Activated CD4-positive, alpha-beta T cell treated with anti-CD3 and anti-CD28 coated beads, Interleukin-2, Interleukin-6, amounts not matched to agents 100 ng/mL and 50 ng/mL, durations not matched to agents 16 hours and 8 hours (primary cell): Measurements from ENCODE around the gene NPW.

Source experiments
- DNase-seq: peaks from one replicate; pipeline ENCODE4 v3.0.0-alpha.2; 2020

The NPW gene

DNA sequence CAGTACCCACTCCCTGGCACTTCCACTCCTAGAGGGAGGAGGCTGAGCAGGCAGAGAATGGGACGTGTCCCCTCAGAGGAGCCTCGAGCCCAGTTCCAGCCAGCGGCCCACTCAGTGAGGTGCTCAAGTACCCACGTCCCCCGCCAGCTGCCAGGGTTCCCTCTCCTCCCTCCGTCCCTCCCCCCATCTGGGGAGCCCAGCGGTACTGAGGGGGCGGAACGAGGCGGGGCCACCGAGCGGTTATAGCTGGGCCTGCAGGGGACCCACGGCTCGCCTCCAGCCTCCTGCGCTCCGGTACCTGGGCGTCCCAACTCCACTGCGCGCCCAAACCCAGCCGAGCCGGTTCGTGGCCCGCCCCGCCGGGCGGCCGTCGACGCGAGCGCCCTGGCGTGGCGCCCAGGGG lies at the start of gene NPW:
Gene NPW, plus strand, starts transcription at position 268 of the 403 bp plus-strand sequence.
- no peak for DNase-seq

DNA sequence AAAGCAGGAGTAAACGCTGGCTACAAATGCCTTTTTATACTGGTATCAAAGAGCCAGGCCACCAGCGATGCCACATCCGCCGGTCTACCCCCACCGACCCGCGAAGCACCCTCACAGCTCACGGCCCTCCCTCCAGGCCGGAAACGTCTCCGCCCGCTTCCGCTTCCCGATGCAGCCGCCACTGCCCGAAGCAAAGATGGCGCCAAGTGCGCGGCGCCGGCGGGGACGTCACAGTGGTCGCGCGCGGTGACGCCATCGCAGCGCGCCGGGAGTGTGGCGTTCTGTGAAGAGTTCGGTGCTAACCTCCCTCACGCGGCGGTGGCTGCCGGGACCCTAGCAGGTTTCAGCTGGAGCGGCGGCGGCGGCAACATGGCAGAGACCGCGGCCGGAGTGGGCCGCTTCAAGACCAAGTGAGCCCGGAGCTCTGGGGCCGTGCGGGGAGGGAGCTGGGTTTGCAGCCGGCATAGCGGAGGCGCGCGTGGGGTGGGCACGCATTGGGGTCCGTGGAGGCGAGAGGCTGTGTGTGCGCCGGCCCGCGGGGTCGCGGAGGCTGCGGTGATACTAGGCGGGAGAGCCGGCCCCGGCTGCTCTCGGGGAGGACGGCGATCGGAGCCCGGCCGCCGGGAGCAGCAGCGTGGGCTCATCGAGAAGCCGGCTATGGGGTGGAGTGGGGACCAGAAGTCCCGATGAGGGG lies 47.6 kb upstream of the NPW start, which contains the start of gene TBL3:
Gene TBL3, plus strand, starts transcription at position 258 of the 694 bp plus-strand sequence. Its CDS starts 112 bp downstream, at position 370.
- peak; percentile 98 for DNase-seq

DNA sequence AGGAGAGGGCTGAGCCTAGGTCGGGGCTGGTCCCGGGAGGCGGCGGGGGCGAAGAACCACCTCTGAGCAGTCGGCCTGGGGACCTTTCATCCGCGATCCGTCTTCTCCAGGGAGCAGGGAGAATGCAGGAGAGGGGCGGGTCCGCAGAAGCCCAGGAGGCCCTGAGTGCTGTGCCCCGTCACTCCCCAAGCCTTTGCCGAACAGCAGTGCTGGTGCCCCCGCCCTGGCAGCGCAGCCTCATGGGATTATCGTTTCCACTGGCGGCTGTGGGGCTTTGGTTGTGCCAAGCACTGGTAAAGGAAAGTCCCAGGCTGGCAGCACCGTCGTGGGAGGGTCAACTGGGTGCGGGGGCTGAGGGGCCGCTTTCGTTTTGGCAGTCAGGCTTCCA lies 47.1 kb upstream of the NPW start:
- DNase-seq, result no peak

DNA sequence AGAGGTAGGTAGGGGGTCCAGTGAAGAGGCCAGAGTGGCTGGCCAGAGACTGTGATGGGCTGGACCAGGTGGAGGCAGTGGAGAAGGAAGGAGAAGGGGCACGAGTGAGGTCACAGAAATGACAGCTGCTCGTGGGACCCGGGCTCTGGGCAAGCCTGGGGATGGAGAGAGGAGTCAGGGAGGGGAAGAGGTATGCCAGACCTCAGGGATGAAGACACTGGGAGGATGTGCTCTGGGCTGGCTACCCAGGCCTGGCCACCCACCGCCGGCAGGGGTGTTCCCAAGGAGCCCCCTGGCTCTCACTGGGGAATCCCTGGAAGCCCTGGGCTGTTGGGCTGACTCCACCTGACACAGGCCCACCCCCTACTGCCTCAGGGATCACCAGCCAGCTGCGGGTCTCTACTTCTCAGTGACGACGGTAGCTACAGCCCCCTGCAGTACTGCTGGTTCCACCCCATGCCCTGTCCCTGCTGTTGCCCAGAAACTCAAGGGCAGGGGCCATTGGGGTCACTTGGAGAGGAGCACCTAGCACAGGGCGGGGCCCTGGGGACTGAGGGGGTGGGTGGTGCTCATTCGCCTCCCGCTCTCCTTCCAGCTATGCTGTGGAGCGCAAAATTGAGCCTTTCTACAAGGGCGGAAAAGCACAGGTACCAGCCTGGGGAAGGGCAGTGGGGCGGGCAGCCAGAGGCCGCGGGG lies 46.0 kb upstream of the NPW start:
- DNase-seq, result no peak

DNA sequence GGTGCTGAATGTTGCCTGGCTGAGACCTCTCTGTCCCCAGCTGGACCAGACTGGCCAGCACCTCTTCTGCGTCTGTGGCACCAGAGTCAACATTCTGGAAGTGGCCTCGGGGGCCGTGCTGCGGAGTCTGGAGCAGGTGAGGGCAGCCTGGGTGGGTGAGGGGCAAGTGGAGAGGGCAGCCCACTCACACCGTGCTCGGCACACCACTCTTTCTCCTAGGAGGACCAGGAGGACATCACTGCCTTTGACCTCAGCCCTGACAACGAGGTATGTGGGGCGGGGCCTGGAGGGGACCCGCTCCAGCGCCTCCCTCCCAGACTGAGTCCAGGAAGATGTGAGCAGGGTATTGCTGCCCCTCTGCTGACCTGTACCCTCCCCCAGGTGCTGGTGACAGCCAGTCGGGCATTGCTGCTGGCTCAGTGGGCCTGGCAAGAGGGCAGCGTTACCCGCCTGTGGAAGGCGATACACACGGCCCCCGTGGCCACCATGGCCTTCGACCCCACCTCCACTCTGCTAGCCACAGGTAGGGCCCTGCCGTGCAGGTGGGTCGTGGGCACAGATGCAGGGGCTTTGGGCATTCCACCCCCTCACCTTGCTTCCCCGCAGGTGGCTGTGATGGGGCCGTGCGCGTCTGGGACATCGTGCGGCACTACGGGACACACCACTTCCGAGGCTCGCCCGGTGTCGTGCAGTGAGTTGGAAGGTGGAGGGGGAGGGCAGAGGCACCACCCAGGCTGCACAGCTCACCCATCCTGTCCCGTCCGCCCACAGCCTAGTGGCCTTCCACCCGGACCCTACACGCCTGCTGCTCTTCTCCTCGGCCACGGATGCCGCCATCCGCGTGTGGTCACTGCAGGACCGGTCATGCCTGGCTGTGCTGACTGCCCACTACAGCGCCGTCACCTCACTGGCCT lies 45.2 kb upstream of the NPW start:
- DNase-seq, result no peak

DNA sequence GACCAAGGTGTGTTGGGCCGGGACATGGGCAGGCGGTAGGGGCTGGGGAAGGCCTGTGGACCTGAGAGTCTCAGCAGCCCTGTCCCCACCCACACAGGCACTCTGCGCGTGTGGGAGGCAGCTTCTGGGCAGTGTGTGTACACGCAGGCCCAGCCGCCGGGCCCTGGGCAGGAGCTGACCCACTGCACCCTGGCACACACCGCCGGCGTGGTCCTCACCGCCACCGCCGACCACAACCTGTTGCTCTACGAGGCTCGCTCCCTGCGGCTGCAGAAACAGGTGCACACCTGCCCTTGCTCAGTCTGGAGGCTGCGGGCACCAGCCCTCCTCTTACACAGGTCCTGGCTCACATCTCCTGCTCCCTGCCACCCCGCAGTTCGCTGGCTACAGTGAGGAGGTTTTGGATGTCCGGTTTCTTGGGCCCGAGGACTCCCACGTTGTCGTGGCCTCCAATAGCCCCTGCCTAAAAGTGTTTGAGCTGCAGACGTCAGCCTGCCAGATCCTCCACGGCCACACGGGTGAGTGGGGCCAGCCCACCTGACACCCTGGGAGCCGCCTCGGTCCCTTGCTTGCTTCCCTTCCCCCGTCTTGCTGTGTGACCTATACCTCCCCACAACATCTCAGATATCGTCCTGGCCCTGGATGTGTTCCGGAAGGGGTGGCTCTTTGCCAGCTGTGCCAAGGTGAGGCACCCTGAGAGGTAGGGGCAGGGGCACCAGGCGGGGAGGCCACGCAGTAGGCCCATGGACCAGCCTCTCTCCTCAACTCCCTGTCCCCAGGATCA lies 44.0 kb upstream of the NPW start:
- no peak for DNase-seq

DNA sequence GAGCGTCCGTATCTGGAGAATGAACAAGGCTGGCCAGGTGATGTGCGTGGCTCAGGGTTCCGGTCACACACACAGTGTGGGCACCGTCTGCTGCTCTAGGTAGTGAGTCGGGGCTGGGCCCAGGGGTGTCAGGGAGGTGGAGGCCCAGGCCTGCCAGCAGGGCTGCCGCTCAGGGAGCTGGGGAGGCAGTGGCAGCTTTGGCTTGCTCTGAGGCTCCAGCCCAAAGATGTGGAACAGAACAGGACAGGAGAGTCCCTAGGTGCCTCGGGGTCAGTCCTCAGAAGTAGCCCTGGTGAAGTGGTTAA lies 43.4 kb upstream of the NPW start:
- DNase-seq, result no peak

DNA sequence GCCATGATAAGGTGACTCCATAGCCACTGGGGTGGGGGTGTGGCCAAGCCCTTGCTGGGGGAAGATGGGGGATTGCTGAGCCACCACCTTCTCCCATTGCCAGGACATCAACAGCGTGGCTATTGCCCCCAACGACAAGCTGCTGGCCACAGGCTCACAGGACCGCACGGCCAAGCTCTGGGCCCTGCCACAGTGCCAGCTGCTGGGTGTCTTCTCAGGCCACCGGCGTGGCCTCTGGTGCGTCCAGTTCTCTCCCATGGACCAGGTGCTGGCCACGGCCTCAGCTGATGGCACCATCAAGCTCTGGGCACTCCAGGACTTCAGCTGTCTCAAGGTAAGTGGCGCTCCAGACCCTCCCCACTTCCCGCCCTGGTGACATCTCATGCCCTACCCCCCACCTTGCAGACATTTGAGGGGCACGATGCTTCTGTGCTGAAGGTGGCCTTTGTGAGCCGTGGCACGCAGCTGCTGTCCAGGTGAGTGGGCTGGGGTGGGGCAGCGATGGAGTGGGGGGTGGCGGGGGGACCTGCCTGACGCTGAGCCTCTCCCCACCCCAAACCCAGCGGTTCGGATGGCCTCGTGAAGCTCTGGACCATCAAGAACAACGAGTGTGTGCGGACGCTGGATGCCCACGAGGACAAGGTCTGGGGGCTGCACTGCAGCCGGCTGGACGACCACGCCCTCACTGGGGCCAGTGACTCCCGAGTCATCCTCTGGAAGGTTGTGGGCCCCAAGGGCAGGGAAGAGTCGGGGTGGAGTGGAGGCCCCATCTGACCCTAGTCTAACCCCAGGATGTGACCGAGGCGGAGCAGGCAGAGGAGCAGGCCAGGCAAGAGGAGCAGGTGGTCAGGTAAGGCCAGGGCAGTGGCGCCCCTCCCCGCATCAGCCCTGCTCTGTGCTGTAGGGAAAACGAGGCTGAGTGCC lies 42.4 kb upstream of the NPW start:
- no peak for DNase-seq

DNA sequence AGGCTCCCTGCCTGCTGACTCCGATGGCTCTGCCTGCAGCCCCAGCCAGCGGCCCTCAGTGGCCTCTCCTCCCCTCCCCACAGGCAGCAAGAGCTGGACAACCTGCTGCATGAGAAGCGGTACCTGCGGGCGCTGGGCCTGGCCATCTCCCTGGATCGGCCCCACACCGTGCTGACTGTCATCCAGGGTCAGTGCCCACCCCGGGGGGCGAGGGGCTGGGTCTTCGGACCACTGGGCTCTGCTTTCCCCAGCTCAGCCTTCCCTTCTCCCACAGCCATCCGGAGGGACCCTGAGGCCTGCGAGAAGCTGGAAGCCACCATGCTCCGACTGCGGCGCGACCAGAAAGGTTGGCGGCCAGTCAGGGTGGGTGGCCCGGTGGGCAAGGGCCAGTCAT lies 41.7 kb upstream of the NPW start:
- no peak for DNase-seq

DNA sequence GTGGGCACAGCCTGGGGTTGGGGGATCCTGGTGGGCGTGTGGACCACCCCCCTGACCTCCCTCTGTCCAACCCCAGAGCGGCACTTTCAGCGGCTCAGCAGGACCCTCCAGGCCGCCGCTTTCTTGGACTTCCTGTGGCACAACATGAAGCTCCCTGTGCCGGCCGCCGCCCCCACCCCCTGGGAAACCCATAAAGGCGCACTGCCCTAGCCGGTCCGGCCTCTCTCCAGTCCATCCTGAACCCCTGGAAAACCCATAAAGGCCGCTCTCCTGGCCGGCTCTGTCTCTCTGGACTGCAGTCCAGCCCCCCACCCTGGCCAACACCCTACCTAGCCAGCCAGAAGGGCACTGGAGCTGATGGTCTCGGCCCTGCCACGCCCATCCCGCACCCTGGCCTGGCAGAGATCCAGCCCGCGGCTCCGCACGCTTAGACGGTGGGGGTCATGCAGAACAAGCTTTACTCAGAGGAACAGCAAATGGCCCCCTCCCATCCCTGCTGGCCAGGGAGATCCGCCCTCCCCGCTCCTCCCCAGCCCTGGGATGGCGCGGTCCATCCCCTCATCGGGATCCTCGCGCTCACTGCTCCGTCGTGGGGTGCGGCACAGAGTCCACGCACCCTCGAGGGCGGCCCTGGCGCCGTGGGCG lies 41.0 kb upstream of the NPW start:
- DNase-seq, result no peak

DNA sequence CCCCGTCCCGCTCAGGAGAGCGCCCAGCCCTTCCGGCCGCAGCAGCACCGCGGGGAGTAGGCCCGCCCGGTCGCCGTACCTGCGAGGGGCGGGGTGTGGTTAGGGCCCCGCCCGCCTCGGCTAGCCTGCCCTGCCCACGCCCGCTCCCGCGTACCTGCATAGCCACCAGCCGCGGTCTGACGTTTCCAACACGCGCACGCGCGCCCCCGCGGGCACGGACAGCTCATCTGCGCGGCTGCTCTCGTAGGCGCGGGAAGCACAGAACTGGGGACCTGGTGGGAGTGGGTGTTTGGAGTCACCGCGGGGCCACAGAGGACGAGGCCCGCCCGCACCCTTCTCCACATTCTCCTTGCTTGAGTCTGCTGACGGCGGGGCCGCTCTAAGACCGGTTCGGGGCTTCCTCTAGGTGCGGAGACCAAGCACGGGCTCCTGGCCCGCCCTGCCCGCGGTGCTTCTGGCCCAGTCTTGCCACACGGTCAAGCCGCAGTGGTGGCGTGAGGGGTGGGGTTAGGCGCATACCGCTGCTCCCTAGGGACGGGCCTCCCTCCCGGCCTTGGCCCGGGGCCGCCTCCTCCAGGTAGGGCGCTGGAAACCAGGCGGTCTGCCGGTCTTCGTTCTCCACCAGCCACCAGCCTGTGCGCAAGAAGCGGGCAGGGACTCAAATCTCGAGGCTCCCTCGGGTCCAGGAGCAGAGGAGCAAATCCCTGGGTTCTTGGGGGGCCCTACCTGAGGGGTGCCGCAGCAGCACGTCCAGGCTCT lies 40.1 kb upstream of the NPW start:
- no peak for DNase-seq

DNA sequence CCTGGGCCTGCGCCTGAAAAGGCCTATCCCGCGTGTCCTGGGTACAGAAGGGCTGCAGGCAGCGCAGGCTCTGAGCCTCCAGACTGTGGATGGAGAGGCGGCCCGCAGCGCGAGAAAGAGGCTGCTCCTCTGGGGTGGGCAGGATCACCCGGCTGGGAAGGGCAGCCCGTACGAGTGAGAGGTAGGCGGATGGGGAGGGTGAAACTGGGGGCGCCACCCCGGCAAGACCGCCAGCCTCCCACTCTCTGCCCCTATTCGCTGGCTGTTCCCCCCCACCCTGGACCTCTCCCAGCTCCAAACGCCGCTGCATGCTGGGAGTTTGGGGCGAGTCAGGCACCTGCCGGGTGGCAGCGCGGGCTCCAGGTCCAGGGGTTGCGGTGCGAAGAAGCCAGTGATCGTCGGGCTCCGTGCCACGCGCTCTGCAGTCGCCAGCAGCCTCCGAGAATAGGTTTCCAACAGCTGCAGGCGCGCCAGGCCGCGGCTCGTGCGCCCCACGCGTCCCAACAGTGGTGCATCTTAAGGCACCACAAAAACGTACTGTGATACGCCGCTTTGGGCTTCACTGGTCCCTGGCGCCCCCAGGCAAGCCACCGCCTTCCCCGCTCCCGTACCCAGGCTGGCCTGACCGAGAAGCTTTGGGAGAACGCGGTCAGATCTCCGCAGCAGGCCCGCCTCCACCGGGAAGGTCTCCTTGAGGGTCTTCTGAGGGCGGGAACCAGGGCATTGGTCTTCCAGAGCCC lies 39.4 kb upstream of the NPW start:
- DNase-seq, result no peak

DNA sequence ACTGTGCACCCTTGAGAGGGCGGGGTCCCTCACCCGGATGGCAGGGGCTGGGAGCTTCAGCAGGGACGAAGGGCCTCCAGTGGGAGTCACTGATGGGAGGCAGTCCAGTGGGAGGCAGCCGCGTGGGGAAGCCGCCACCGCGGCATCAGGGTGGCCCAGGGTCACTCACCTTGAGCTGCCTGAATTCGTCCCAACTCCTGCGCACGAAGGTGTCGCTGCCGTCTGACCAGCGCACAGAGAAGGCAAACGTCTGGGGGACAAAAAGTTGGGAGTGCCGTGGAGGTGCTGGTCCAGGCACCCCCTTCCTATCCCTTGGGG lies 38.9 kb upstream of the NPW start:
- DNase-seq, result no peak

DNA sequence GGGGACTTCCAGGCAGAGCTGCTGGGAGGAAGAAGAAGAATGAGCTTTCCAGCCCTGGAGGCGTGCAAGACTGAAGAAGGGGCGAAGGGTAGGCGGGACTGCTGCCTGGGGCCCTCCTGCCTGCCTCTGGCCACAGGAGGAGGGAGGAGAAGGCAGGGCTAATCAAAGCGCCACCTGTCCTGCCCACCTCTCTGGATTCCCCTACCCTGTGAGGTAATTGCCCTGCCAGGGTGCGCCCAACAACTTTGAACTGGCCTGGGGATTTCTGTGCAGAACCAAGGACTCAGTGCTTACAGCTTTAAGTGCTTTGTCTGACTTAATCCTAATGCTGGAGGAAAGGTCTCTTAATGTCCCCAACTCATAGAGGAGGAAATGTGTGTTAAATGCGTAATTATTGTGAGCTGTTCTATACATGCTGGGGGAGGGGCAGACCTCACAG lies 38.2 kb upstream of the NPW start, which contains the start of gene NOXO1:
Gene NOXO1, minus strand, starts transcription at position 72 of the 439 bp plus-strand sequence. CDS start 290 bp downstream, outside the sequence.
- no peak for DNase-seq

DNA sequence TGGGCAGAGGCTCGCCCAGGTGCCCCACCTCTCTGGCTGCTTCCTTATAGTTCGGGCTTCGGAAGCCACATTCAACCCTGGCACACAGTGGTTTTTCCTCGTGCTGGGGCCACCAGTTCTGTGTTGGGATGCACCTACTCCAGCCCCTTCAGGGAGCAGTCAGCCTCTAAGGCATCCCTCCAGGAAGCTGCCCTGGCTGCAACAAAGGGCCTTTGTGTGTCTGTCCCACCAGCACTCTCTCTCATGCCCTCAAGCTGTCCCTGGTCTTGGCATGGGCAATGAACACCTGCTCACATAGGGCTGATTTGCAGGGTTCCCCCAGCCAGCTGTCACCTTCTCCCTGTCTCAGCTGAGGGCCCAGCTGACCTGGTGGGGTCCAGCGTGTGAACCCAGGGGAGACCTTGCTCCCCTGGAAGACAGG lies 37.6 kb upstream of the NPW start:
- DNase-seq, result no peak

DNA sequence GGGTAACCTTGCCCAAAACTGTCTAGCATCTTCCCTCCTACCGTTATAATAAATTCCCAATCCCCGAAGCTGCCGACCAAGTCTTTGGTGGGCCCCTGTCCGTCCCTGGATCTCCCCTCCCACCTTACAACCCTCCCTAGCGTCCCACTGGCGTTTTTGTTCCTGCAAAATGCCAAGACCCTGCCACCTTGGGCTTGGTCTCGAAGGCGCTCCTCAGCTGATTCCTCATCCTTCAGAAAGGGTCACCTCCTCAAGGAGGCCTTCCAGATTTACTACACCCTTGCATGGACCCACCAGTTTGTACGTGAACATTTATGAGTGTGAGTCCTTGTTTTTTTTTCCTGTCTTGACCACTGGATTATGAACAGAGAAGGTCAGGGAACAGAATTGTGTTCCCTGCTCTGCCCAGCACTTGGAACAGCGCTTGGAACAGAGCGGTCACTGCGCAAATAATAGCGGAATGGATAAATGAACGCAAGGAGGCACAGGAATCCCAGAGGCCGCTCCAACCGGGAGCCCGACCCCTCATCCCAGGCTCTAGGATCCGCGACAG lies 36.5 kb upstream of the NPW start:
- DNase-seq, result no peak

DNA sequence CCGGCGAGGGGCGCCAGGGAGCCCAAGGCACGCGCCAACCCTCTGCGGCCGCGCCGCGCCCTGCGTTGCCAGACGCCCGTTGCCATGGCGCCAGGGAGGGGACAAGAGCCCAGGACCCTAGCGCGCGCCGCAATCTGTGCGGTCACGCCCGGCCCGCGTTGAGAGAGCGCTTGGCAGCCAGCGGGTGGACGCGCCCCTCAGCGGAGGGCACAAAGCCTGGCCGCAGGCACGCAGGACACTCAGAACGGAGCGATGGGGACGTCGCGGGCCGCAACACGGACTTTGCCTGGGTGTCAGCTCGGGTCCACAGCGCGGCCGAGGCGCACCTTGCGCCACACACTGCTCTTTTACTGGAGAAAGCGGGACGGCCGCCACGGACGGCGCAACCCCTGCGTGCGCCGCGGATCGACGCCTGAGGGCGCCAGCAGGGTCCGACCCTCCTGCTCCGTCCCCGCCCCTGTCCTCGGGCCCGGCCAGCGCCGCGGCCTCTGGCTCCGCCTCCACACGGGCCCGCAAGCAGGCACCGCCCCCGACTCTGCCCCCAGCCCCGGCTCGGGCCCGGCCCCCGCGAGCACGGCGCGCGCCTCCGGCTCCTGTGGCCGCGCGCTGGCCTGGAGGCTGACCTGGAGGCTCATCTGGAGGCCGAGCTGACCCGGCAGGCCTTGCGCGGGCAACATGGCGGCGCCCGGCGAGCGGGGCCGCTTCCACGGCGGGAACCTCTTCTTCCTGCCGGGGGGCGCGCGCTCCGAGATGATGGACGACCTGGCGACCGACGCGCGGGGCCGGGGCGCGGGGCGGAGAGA lies 35.8 kb upstream of the NPW start, which contains the start of gene GFER:
Gene GFER, plus strand, starts transcription at position 650 of the 803 bp plus-strand sequence. Its CDS starts 26 bp downstream, at position 676.
- DNase-seq, result peak; percentile 92
